Uterus (tissue), 2 donors: ENCODE measurements around the gene ZNF487.

Experiments used
- CTCF ChIP-seq, 4 experiments: fragments of 200-600 bp in 2 of 4; fragments of 450-650 bp in 2 of 4; sonication (generic) in 2 of 4; IDR thresholded peaks; one replicate each; pipeline ENCODE4 v1.5.1; 2016 to 2019; ENCODE audit warnings: antibody characterized with exemption in 4 of 4, mild to moderate bottlenecking in 2 of 4, moderate library complexity in 1 of 4
- POLR2A ChIP-seq, 2 donors: fragments of 450-650 bp; IDR thresholded peaks; one replicate each; pipeline ENCODE4 v1.6.1; 2016; ENCODE audit warnings: antibody characterized with exemption in 2 of 2, mild to moderate bottlenecking in 1 of 2, moderate library complexity in 1 of 2

- TF ChIP-seq CTCF (IDR thresholded peaks at IDR 0.05) (no peak), POLR2A (IDR thresholded peaks at IDR 0.05) (no peak)
These were observed 15.5 kb downstream of the ZNF487 start for GRCh38 chr10:43452356-43452914.
